Measurements from ENCODE around the gene RASGRP3.

The RASGRP3 gene

DNA sequence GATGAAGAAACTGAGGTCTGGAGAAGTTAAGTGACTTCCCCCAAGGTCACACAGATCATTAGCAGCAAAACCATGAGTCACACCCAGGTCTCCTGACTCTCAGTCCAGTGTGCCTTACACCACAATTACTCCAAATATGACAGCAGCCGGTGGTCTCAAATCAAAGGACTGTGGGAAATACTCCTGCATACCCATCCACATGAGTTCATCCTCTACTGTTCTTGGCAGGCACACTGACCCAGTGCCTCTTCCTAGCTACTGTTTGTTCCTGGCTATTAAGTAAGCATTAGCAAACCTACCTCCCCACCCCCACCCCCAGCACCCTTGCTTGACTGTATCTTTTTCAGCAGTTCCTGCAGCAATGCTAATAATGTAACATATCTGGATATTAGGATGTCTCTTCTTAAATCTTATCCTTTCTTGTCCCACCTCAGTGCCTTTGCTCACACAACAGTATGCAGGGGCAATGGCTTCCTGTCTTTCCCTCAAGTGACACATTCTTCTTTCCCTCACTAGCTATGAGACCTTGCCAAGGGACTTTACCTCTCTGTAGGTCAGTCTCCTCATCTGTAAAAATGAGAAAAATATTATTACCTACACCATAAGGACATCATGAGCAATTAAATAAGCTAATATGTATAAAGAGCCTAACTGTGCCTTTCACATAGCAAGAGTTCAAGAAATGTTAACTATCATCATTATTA is 76.5 kb downstream of the RASGRP3 start:
- H3K9me2 ChIP-seq (ENCODE audit: low read depth, low read length), result no peaks in the 10 kb centered on the region
- no peak overlapping the region for H3K27ac ChIP-seq (ENCODE audit: low read depth, low read length, poor library complexity, severe bottlenecking)
- H3K36me3 ChIP-seq (ENCODE audit: insufficient read depth, low read length), result peaks cover 12% of the 10 kb centered on the region
- no peaks in the 10 kb centered on the region for H3K79me2 ChIP-seq (ENCODE audit: insufficient read depth, low read length)
- H3K9me3 ChIP-seq (ENCODE audit: low read length), result no peaks in the 10 kb centered on the region
- H3F3A ChIP-seq (ENCODE audit: insufficient read depth, low read length), result no peaks in the 10 kb centered on the region
- H3K4me1 ChIP-seq (ENCODE audit: insufficient read depth, low read length, severe bottlenecking), result peaks cover 7% of the 10 kb centered on the region
- no peaks in the 10 kb centered on the region for H3K27me3 ChIP-seq (ENCODE audit: insufficient read depth, low read length)
- no peak overlapping the region for H3K9ac ChIP-seq (ENCODE audit: low read length)
- H2AFZ ChIP-seq (ENCODE audit: low read length), result no peak overlapping the region
- H3K4me2 ChIP-seq (ENCODE audit: low read length), result no peak overlapping the region
- H3K4me3 ChIP-seq (ENCODE audit: low read depth, low read length, poor library complexity, severe bottlenecking), result no peak overlapping the region
- no peaks in the 10 kb centered on the region for H4K20me1 ChIP-seq (ENCODE audit: insufficient read depth, low read length)
- TF ChIP-seq EZH2 (IDR thresholded peaks at IDR 0.05; ENCODE audit: borderline replicate concordance, low read length), result no peak
- TF ChIP-seq, protein P1, sequence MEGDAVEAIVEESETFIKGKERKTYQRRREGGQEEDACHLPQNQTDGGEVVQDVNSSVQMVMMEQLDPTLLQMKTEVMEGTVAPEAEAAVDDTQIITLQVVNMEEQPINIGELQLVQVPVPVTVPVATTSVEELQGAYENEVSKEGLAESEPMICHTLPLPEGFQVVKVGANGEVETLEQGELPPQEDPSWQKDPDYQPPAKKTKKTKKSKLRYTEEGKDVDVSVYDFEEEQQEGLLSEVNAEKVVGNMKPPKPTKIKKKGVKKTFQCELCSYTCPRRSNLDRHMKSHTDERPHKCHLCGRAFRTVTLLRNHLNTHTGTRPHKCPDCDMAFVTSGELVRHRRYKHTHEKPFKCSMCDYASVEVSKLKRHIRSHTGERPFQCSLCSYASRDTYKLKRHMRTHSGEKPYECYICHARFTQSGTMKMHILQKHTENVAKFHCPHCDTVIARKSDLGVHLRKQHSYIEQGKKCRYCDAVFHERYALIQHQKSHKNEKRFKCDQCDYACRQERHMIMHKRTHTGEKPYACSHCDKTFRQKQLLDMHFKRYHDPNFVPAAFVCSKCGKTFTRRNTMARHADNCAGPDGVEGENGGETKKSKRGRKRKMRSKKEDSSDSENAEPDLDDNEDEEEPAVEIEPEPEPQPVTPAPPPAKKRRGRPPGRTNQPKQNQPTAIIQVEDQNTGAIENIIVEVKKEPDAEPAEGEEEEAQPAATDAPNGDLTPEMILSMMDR (IDR thresholded peaks at IDR 0.05; ENCODE audit: low read length), result no peak

DNA sequence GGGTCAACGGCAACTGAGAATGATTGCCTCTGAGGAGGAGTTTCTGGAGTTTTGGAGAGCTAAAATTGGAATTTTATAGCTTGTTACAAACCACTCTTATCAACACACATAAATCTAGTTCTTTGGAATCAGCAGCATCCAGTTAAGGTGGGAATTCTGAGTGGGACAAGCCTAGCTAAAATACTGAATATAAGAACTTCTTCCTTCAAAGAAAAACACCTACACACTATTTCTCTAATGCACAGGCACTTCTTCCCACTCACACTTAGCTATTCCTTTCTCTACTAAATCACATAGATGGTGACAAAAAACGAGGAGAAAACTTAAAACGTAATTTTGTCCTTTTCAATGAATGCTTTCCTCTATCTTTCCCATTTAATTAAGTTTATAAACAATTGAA is 79.2 kb downstream of the RASGRP3 start:
- H4K20me1 ChIP-seq (ENCODE audit: insufficient read depth, low read length), result no peaks in the 10 kb centered on the region
- no peak overlapping the region for H3K9ac ChIP-seq (ENCODE audit: low read length)
- TF ChIP-seq, protein P1 (IDR thresholded peaks at IDR 0.05; ENCODE audit: low read length), result no peak
- no peak for TF ChIP-seq EZH2 (IDR thresholded peaks at IDR 0.05; ENCODE audit: borderline replicate concordance, low read length)
- no peaks in the 10 kb centered on the region for H3F3A ChIP-seq (ENCODE audit: insufficient read depth, low read length)
- peaks cover 7% of the 10 kb centered on the region for H3K4me1 ChIP-seq (ENCODE audit: insufficient read depth, low read length, severe bottlenecking)
- H3K79me2 ChIP-seq (ENCODE audit: insufficient read depth, low read length), result no peaks in the 10 kb centered on the region
- no peak overlapping the region for H2AFZ ChIP-seq (ENCODE audit: low read length)
- no peak overlapping the region for H3K4me2 ChIP-seq (ENCODE audit: low read length)
- H3K9me3 ChIP-seq (ENCODE audit: low read length), result no peaks in the 10 kb centered on the region
- H3K27ac ChIP-seq (ENCODE audit: low read depth, low read length, poor library complexity, severe bottlenecking), result no peak overlapping the region
- H3K27me3 ChIP-seq (ENCODE audit: insufficient read depth, low read length), result no peaks in the 10 kb centered on the region
- H3K4me3 ChIP-seq (ENCODE audit: low read depth, low read length, poor library complexity, severe bottlenecking), result no peak overlapping the region
- H3K36me3 ChIP-seq (ENCODE audit: insufficient read depth, low read length), result peaks cover 9% of the 10 kb centered on the region
- H3K9me2 ChIP-seq (ENCODE audit: low read depth, low read length), result no peaks in the 10 kb centered on the region

DNA sequence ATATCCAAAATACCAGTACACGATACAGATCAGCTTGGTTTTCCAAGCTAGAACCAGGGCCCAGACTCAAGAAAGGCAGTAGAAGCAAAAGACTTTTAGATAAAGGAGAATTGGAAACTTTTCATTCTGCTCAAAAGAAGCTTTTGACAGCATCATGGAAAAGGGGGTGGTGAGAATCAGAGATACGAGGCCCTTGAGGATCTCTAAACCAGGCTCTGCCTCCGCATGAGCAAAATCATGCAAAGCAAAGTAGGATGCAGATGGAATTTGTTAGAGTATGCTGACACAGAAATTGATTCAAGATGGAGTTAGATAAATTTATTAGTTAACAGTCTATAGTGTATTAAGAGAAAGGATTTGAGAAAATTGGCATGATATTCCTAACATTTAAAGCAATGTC is 82.9 kb downstream of the RASGRP3 start:
- H3K79me2 ChIP-seq (ENCODE audit: insufficient read depth, low read length), result no peaks in the 10 kb centered on the region
- no peak overlapping the region for H3K4me3 ChIP-seq (ENCODE audit: low read depth, low read length, poor library complexity, severe bottlenecking)
- H3K4me2 ChIP-seq (ENCODE audit: low read length), result no peak overlapping the region
- H3F3A ChIP-seq (ENCODE audit: insufficient read depth, low read length), result no peaks in the 10 kb centered on the region
- no peaks in the 10 kb centered on the region for H3K27me3 ChIP-seq (ENCODE audit: insufficient read depth, low read length)
- H3K27ac ChIP-seq (ENCODE audit: low read depth, low read length, poor library complexity, severe bottlenecking), result no peak overlapping the region
- no peaks in the 10 kb centered on the region for H3K9me3 ChIP-seq (ENCODE audit: low read length)
- no peak overlapping the region for H2AFZ ChIP-seq (ENCODE audit: low read length)
- no peak overlapping the region for H3K9ac ChIP-seq (ENCODE audit: low read length)
- TF ChIP-seq, protein P1 (IDR thresholded peaks at IDR 0.05; ENCODE audit: low read length), result no peak
- TF ChIP-seq EZH2 (IDR thresholded peaks at IDR 0.05; ENCODE audit: borderline replicate concordance, low read length), result no peak
- peaks cover 7% of the 10 kb centered on the region for H3K4me1 ChIP-seq (ENCODE audit: insufficient read depth, low read length, severe bottlenecking)
- H3K9me2 ChIP-seq (ENCODE audit: low read depth, low read length), result no peaks in the 10 kb centered on the region
- no peaks in the 10 kb centered on the region for H4K20me1 ChIP-seq (ENCODE audit: insufficient read depth, low read length)
- peaks cover 18% of the 10 kb centered on the region; the same call in 1 of the 2 replicates for H3K36me3 ChIP-seq (ENCODE audit: insufficient read depth, low read length)
